H9 (cell line): ENCODE data around the gene IER5L. TPM values are rescaled to one million over a fixed set of nuclear protein-coding genes. Genes with fewer than 3 reads are reported as not detected.

Experiments used
- DNase-seq: peaks from one replicate; pipeline ENCODE4 v3.0.0-alpha.2; 2017
- H2AFZ ChIP-seq: one replicate; pipeline ENCODE4 v1.6.1; 2013; ENCODE audit warnings: mild to moderate bottlenecking, low read length, control low read depth, moderate library complexity
- H2AK5ac ChIP-seq: 2 replicates; pipeline ENCODE4 v1.6.1; 2013; ENCODE audit warnings: low read length, control low read depth, mixed read lengths; ENCODE audit not compliant: insufficient read length
- H2BK120ac ChIP-seq: one replicate; pipeline ENCODE4 v1.6.1; 2013; ENCODE audit warnings: low read depth, mild to moderate bottlenecking, low read length, control low read depth, inconsistent platforms; ENCODE audit not compliant: poor library complexity, severe bottlenecking
- H2BK12ac ChIP-seq: 2 replicates; pipeline ENCODE4 v1.6.1; 2013; ENCODE audit warnings: low read length, control low read depth, mixed read lengths, low read depth; ENCODE audit not compliant: insufficient read length
- H2BK15ac ChIP-seq: 2 replicates; pipeline ENCODE4 v1.6.1; 2013; ENCODE audit warnings: low read depth, low read length, control low read depth
- H2BK20ac ChIP-seq: one replicate; pipeline ENCODE4 v1.6.1; 2013; ENCODE audit warnings: low read depth, mild to moderate bottlenecking, low read length, control low read depth, inconsistent platforms; ENCODE audit not compliant: poor library complexity, severe bottlenecking
- H2BK5ac ChIP-seq: 2 replicates; pipeline ENCODE4 v1.6.1; 2013; ENCODE audit warnings: low read length, control low read depth, mixed read lengths; ENCODE audit not compliant: insufficient read length
- H3K14ac ChIP-seq: 2 replicates; pipeline ENCODE4 v1.6.1; 2013; ENCODE audit warnings: low read length, control low read depth; ENCODE audit not compliant: insufficient read depth
- H3K18ac ChIP-seq: 2 replicates; pipeline ENCODE4 v1.6.1; 2013; ENCODE audit warnings: low read depth, mild to moderate bottlenecking, mixed read lengths, low read length, control low read depth; ENCODE audit not compliant: insufficient read length
- H3K23ac ChIP-seq: 2 replicates; pipeline ENCODE4 v1.6.1; 2013; ENCODE audit warnings: low read length, control low read depth, mixed read lengths, low read depth; ENCODE audit not compliant: insufficient read length
- H3K23me2 ChIP-seq: 2 replicates; pipeline ENCODE4 v1.6.1; 2013; ENCODE audit warnings: low read depth, mild to moderate bottlenecking, mixed read lengths, low read length, control low read depth; ENCODE audit not compliant: insufficient read length, poor library complexity, severe bottlenecking
- H3K27ac ChIP-seq: 2 replicates; pipeline ENCODE4 v1.5.1; 2013; ENCODE audit warnings: low read length, control low read depth, mixed read lengths, low read depth; ENCODE audit not compliant: insufficient read length
- H3K27me3 ChIP-seq: 2 replicates; pipeline ENCODE4 v1.6.1; 2013; ENCODE audit warnings: low read length, control low read depth, inconsistent platforms; ENCODE audit not compliant: insufficient read depth
- H3K4ac ChIP-seq: 2 replicates; pipeline ENCODE4 v1.6.1; 2013; ENCODE audit warnings: low read depth, mild to moderate bottlenecking, control low read depth, inconsistent platforms, low read length, moderate library complexity
- H3K4me1 ChIP-seq: 2 replicates; pipeline ENCODE4 v1.6.1; 2013; ENCODE audit warnings: low read length, control low read depth, inconsistent platforms; ENCODE audit not compliant: insufficient read depth
- H3K4me2 ChIP-seq: 2 replicates; pipeline ENCODE4 v1.6.1; 2013; ENCODE audit warnings: low read length, control low read depth, mixed read lengths; ENCODE audit not compliant: insufficient read length, insufficient read depth
- H3K56ac ChIP-seq: 2 replicates; pipeline ENCODE4 v1.6.1; 2013; ENCODE audit warnings: low read depth, mild to moderate bottlenecking, mixed read lengths, low read length, control low read depth; ENCODE audit not compliant: insufficient read length
- H3K79me1 ChIP-seq: 2 replicates; pipeline ENCODE4 v1.6.1; 2013; ENCODE audit warnings: low read depth, mild to moderate bottlenecking, moderate library complexity, low read length, control low read depth, inconsistent platforms; ENCODE audit not compliant: insufficient read depth, poor library complexity, severe bottlenecking
- H3K79me2 ChIP-seq: 2 replicates; pipeline ENCODE4 v1.6.1; 2013; ENCODE audit warnings: low read length, control low read depth, inconsistent platforms; ENCODE audit not compliant: insufficient read depth
- H3K9ac ChIP-seq: 2 replicates; pipeline ENCODE4 v1.6.1; 2013; ENCODE audit warnings: low read length, control low read depth, mixed read lengths; ENCODE audit not compliant: insufficient read length; ENCODE audit errors: extremely low read depth
- H3K9me3 ChIP-seq: one replicate; pipeline ENCODE4 v1.6.1; 2013; ENCODE audit warnings: low read depth, low read length, inconsistent platforms; ENCODE audit not compliant: control insufficient read depth
- H3T11ph ChIP-seq: one replicate; pipeline ENCODE4 v1.6.1; 2013; ENCODE audit warnings: mild to moderate bottlenecking, low read length, control low read depth, inconsistent platforms
- H4K20me1 ChIP-seq: one replicate; pipeline ENCODE4 v1.6.1; 2013; ENCODE audit not compliant: control insufficient read depth, insufficient read length, insufficient read depth
- H4K5ac ChIP-seq: 2 replicates; pipeline ENCODE4 v1.6.1; 2013; ENCODE audit warnings: low read depth, mild to moderate bottlenecking, mixed read lengths, low read length, control low read depth; ENCODE audit not compliant: insufficient read length
- H4K8ac ChIP-seq: replicated peaks from 2 replicates; pipeline ENCODE4 v1.6.1; 2013; ENCODE audit warnings: low read length, control low read depth, mixed read lengths, low read depth; ENCODE audit not compliant: insufficient read length
- H4K91ac ChIP-seq: 2 replicates; pipeline ENCODE4 v1.6.1; 2013; ENCODE audit warnings: low read depth, mild to moderate bottlenecking, moderate library complexity, mixed read lengths, low read length, control low read depth; ENCODE audit not compliant: insufficient read length
- H3K27ac Mint-ChIP-seq, 3 experiments: 2 replicates in 2 of 3; 3 replicates in 1 of 3; pipeline ENCODE4 v1.8.0; 2020 to 2021; ENCODE audit warnings: mixed read lengths in 3 of 3, mild to moderate bottlenecking in 1 of 3, moderate library complexity in 1 of 3
- H3K27me3 Mint-ChIP-seq: 2 replicates; pipeline ENCODE4 v1.8.0; 2021; ENCODE audit warnings: low read depth, mild to moderate bottlenecking, moderate library complexity, mixed read lengths
- H3K36me3 Mint-ChIP-seq, 3 experiments: 2 replicates in 2 of 3; 3 replicates in 1 of 3; pipeline ENCODE4 v1.8.0; 2020 to 2021; ENCODE audit warnings: low read depth in 3 of 3, mixed read lengths in 3 of 3; ENCODE audit not compliant: insufficient read depth in 1 of 3
- H3K4me1 Mint-ChIP-seq, 2 experiments: 2 replicates each; pipeline ENCODE4 v1.8.0; 2020; ENCODE audit warnings: mixed read lengths in 2 of 2
- H3K4me3 Mint-ChIP-seq, 2 experiments: 2 replicates in 1 of 2; 3 replicates in 1 of 2; pipeline ENCODE4 v1.8.0; 2020 to 2021; ENCODE audit warnings: mild to moderate bottlenecking in 2 of 2, mixed read lengths in 2 of 2, moderate library complexity in 1 of 2
- H3K9me3 Mint-ChIP-seq, 2 experiments: 2 replicates in 1 of 2; 3 replicates in 1 of 2; pipeline ENCODE4 v1.8.0; 2020; ENCODE audit warnings: mild to moderate bottlenecking in 2 of 2, mixed read lengths in 2 of 2, moderate library complexity in 1 of 2
- WGBS: extraction: QIAGEN DNeasy Blood & Tissue Kit; methylation state at CpG from one replicate; pipeline ENCODE4 v1.1.7; 2013; ENCODE audit warnings: missing lambda C conversion rate, low lambda C conversion rate, mixed read lengths; ENCODE audit not compliant: insufficient read length; ENCODE audit errors: extremely low coverage; 5-methylcytosine and 5-hydroxymethylcytosine counted together
- total RNA-seq: library from RNA; stranded (reverse); gene quantifications from 2 replicates; pipeline ENCODE4 v1.2.1, GENCODE V29; 2021
- TF ChIP-seq, protein P1 (sequence below): fragments of 200-600 bp; sonication (generic); conservative IDR thresholded peaks from 3 replicates; pipeline ENCODE4 v1.8.0; 2021; ENCODE audit warnings: antibody characterized with exemption, mild to moderate bottlenecking

The IER5L gene
- total RNA-seq, 1 experiment from 2014 or later: 1.0 TPM

DNA sequence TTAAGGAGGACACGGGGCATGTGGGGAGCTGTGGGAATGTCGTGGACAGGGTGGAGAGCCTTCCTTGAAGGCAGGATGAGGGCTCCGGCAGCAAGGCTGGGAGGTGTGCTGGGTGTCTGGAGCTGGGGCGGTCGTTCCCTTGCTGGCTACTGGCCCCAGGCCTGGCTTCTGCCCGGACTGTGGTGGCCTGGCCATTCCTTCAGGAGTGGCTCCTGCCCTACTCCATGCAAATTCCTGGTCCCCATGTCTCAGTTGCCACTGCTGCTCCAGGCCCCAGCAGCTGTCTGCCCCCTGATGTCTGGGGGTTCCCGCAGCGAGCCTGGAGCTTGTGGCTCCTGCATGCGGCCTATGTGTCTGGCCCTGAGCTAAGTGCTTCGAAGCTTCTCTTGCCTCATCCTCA, 21.9 kb downstream of the IER5L start:
- Mint-ChIP-seq H3K36me3 (peaks cover 5 to 10% (median 9%) of the 10 kb centered on the region in 3 experiments; a peak in 4 of 7 replicates), H3K4me3 (no peak overlapping the region), H3K9me3 (no peaks in the 10 kb centered on the region), H3K27ac (no peak overlapping the region; a peak in 3 of 7 replicates), H3K27me3 (no peaks in the 10 kb centered on the region; the same call in 1 of the 2 replicates), H3K4me1 (no peaks in the 10 kb centered on the region; a peak in 1 of 4 replicates)
- Histone ChIP-seq H4K20me1 (no peaks in the 10 kb centered on the region), H2BK12ac (no peak overlapping the region), H3K27me3 (no peaks in the 10 kb centered on the region), H2BK15ac (no peak overlapping the region), H4K91ac (no peak overlapping the region), H4K5ac (no peak overlapping the region), H3K79me2 (no peaks in the 10 kb centered on the region), H2AK5ac (no peak overlapping the region), H3T11ph (no peak overlapping the region), H3K79me1 (no peaks in the 10 kb centered on the region), H3K9me3 (no peaks in the 10 kb centered on the region), H3K4ac (no peak overlapping the region), H2BK5ac (no peak overlapping the region), H2AFZ (no peak overlapping the region), H3K4me1 (no peaks in the 10 kb centered on the region), H3K23ac (no peak overlapping the region), H3K14ac (no peak overlapping the region; the same call in 1 of the 2 replicates), H3K56ac (no peak overlapping the region), H3K27ac (no peak overlapping the region), H3K9ac (no peak overlapping the region), H4K8ac (no peak overlapping the region), H2BK20ac (no peak overlapping the region), H3K18ac (no peak overlapping the region), H3K23me2 (no peaks in the 10 kb centered on the region), H2BK120ac (no peak overlapping the region), H3K4me2 (no peak overlapping the region)
- WGBS: no CpG with 5 or more reads among the region's 10 CpGs
- TF ChIP-seq, protein P1, sequence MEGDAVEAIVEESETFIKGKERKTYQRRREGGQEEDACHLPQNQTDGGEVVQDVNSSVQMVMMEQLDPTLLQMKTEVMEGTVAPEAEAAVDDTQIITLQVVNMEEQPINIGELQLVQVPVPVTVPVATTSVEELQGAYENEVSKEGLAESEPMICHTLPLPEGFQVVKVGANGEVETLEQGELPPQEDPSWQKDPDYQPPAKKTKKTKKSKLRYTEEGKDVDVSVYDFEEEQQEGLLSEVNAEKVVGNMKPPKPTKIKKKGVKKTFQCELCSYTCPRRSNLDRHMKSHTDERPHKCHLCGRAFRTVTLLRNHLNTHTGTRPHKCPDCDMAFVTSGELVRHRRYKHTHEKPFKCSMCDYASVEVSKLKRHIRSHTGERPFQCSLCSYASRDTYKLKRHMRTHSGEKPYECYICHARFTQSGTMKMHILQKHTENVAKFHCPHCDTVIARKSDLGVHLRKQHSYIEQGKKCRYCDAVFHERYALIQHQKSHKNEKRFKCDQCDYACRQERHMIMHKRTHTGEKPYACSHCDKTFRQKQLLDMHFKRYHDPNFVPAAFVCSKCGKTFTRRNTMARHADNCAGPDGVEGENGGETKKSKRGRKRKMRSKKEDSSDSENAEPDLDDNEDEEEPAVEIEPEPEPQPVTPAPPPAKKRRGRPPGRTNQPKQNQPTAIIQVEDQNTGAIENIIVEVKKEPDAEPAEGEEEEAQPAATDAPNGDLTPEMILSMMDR: no peak
- DNase-seq: no peak
